SH-SY5Y (cell line): ENCODE data around the gene UBR4.

ENCODE experiments used
- GATA2 ChIP-seq: IDR thresholded peaks from 2 replicates; pipeline ENCODE4 v1.6.1; 2011; ENCODE audit warnings: mild to moderate bottlenecking, low read depth, low read length
- GATA3 ChIP-seq: IDR thresholded peaks from 2 replicates; pipeline ENCODE4 v1.6.1; 2011; ENCODE audit warnings: low read depth, mild to moderate bottlenecking, low read length, moderate library complexity

GRCh38 chr1:19130468-19130867 lies 79.6 kb downstream of the UBR4 start:
- TF ChIP-seq GATA3 (no peak), GATA2 (no peak)
